K562 (cell line): ENCODE results near the gene TIPIN. TPM values are rescaled to one million over a fixed set of nuclear protein-coding genes. Genes with fewer than 3 reads are reported as not detected.

Experiments used
- ATAC-seq: fragments of 200-7000 bp; cut with Tn5 transposase; 3 replicates; pipeline ENCODE4 v1.9.1; 2020; ENCODE audit warnings: moderate library complexity
- BruUV-seq: library from RNA; stranded (reverse); fragments of 400-500 nt; replicated peaks from 2 replicates; lab custom pipeline; 2021; lab: Mats Ljungman, UMichigan
- CTCF ChIA-PET: fragments of 300-600 bp; formaldehyde crosslinking; extraction: SDS; loops from one replicate; lab custom pipeline; 2021; ENCODE audit warnings: low intra/inter-chr PET ratio; lab: Yijun Ruan, JAX
- POLR2A ChIA-PET: fragments of 300-600, 350-650 bp; sonication (Branson Sonifier 250); formaldehyde crosslinking; extraction: SDS; loops from one replicate; lab custom pipeline; 2021; ENCODE audit warnings: antibody characterized with exemption, inconsistent platforms; lab: Yijun Ruan, JAX
- DNase-seq, 4 experiments: peaks; one replicate each; pipeline versions ENCODE4 v3.0.0 to v3.0.0-alpha.2; 2011 to 2018; ENCODE audit warnings: low spot score in 3 of 4, mixed read lengths in 3 of 4; ENCODE audit errors: extremely low read depth in 1 of 4
- FAIRE-seq: peaks from 2 replicates; lab custom pipeline; 2011; peaks lifted over from hg19 to GRCh38; lab: Jason Lieb, UNC
- H2AFZ ChIP-seq: 2 replicates; pipeline ENCODE4 v1.6.0; 2011; ENCODE audit warnings: low read depth, low read length, control low read depth, inconsistent platforms
- H3K27ac ChIP-seq: fragments of 200-600 bp; 3 replicates; pipeline ENCODE4 v1.8.0; 2011; ENCODE audit warnings: low read depth, mild to moderate bottlenecking, control low read depth, inconsistent platforms, low read length, moderate library complexity, mixed read lengths; ENCODE audit errors: extremely low read depth
- H3K27me3 ChIP-seq, 2 experiments: fragments of 300-600 bp in 1 of 2; 2 replicates in 1 of 2; 3 replicates in 1 of 2; pipeline versions ENCODE4 v1.6.0 to v1.8.0; 2011; ENCODE audit warnings: inconsistent platforms in 2 of 2, low read length in 2 of 2, mild to moderate bottlenecking in 1 of 2, mixed read lengths in 1 of 2, moderate library complexity in 1 of 2; ENCODE audit not compliant: control insufficient read depth in 2 of 2, insufficient read depth in 2 of 2
- H3K36me3 ChIP-seq: fragments of 300-600 bp; 3 replicates; pipeline ENCODE4 v1.8.0; 2011; ENCODE audit warnings: mild to moderate bottlenecking, low read length, inconsistent platforms; ENCODE audit not compliant: control insufficient read depth, insufficient read depth
- H3K4me1 ChIP-seq, 2 experiments: fragments of 200-600 bp in 1 of 2; replicated peaks in 1 of 2; 2 replicates in 1 of 2; 3 replicates in 1 of 2; pipeline versions ENCODE4 v1.5.1 to v1.8.0; 2011; ENCODE audit warnings: inconsistent platforms in 2 of 2, low read length in 2 of 2, mild to moderate bottlenecking in 1 of 2, mixed read lengths in 1 of 2, moderate library complexity in 1 of 2; ENCODE audit not compliant: control insufficient read depth in 2 of 2, insufficient read depth in 2 of 2
- H3K4me2 ChIP-seq: 2 replicates; pipeline ENCODE4 v1.6.1; 2011; ENCODE audit warnings: low read length, control low read depth, inconsistent platforms, mixed read lengths; ENCODE audit not compliant: insufficient read depth
- H3K4me3 ChIP-seq: fragments of 200-600 bp; sonication (generic), shearing (Covaris generic); 2 replicates; pipeline ENCODE4 v1.5.1; 2016; ENCODE audit warnings: control low read depth, inconsistent platforms
- H3K79me2 ChIP-seq: fragments of 200-600 bp; 3 replicates; pipeline ENCODE4 v1.8.0; 2011; ENCODE audit warnings: low read length, inconsistent platforms; ENCODE audit not compliant: control insufficient read depth, insufficient read depth
- H3K9ac ChIP-seq, 2 experiments: 2 replicates each; pipeline versions ENCODE4 v1.6.0 to v1.6.1; 2011; ENCODE audit warnings: low read depth in 2 of 2, low read length in 2 of 2, control low read depth in 1 of 2, inconsistent platforms in 1 of 2, mild to moderate bottlenecking in 1 of 2, mixed read lengths in 1 of 2; ENCODE audit not compliant: insufficient read depth in 1 of 2
- H3K9me1 ChIP-seq: one replicate; pipeline ENCODE4 v1.6.0; 2011; ENCODE audit warnings: inconsistent platforms, mild to moderate bottlenecking, low read length, moderate library complexity; ENCODE audit not compliant: control insufficient read depth, insufficient read depth
- H3K9me3 ChIP-seq: replicated peaks from 2 replicates; pipeline ENCODE4 v1.5.1; 2011; ENCODE audit warnings: low read depth, low read length, inconsistent platforms; ENCODE audit not compliant: control insufficient read depth, insufficient read depth
- H4K20me1 ChIP-seq: replicated peaks from 2 replicates; pipeline ENCODE4 v1.6.1; 2011; ENCODE audit warnings: low read length, inconsistent platforms, mixed read lengths; ENCODE audit not compliant: control insufficient read depth, insufficient read depth
- BRF1 ChIP-seq: IDR thresholded peaks from 3 replicates; pipeline ENCODE4 v1.6.1; 2011; ENCODE audit warnings: borderline replicate concordance, mild to moderate bottlenecking; ENCODE audit not compliant: insufficient read length; ENCODE audit errors: extremely low read depth
- CBX8 ChIP-seq: fragments of 200-600 bp; sonication (generic); IDR thresholded peaks from 2 replicates; pipeline ENCODE4 v1.6.1; 2012; ENCODE audit warnings: borderline replicate concordance, mixed run types, low read depth, mild to moderate bottlenecking, moderate library complexity, mixed read lengths, low read length, control low read depth, inconsistent platforms; ENCODE audit not compliant: poor library complexity, severe bottlenecking; ENCODE audit errors: extremely low read depth
- CUX1 ChIP-seq: fragments of 200-800 bp; sonication (Bioruptor generic); IDR thresholded peaks from 2 replicates; pipeline ENCODE4 v1.6.1; 2016; ENCODE audit warnings: missing genetic modification characterization, missing compliant biosample characterization
- HDAC8 ChIP-seq: fragments of 450-650 bp; IDR thresholded peaks from 2 replicates; pipeline ENCODE4 v1.6.1; 2016; ENCODE audit warnings: mild to moderate bottlenecking, missing genetic modification characterization, moderate library complexity, missing compliant biosample characterization
- IRF9 ChIP-seq: fragments of 450-650 bp; IDR thresholded peaks from 2 replicates; pipeline ENCODE4 v1.6.1; 2016; ENCODE audit warnings: missing biosample characterization, missing genetic modification characterization
- MIER1 ChIP-seq: fragments of 450-650 bp; IDR thresholded peaks from 2 replicates; pipeline ENCODE4 v1.6.1; 2016; ENCODE audit warnings: antibody characterized with exemption, mild to moderate bottlenecking, low read depth
- RNF2 ChIP-seq: sonication (generic); IDR thresholded peaks from 2 replicates; pipeline ENCODE4 v1.6.1; 2016
- SREBF1 ChIP-seq: fragments of 150-350 bp; IDR thresholded peaks from 2 replicates; pipeline ENCODE4 v1.6.1; 2014; ENCODE audit warnings: antibody characterized with exemption, low read depth, low read length, borderline replicate concordance
- STAT6 ChIP-seq: sonication (generic); formaldehyde crosslinking; IDR thresholded peaks from 2 replicates; pipeline ENCODE4 v1.8.1; 2023; ENCODE audit warnings: mild to moderate bottlenecking, missing genetic modification reagents
- TOE1 ChIP-seq, 2 experiments: fragments of 450-650 bp in 1 of 2; sonication (generic) in 1 of 2; formaldehyde crosslinking in 1 of 2; IDR thresholded peaks; 2 replicates each; pipeline versions ENCODE4 v1.7.1 to v1.8.0; 2016 to 2022; ENCODE audit warnings: borderline replicate concordance in 2 of 2, mild to moderate bottlenecking in 2 of 2, antibody characterized with exemption in 1 of 2, inconsistent platforms in 1 of 2, low read depth in 1 of 2, missing genetic modification reagents in 1 of 2, moderate library complexity in 1 of 2
- WGBS: fragments of 100-300 bp; shearing (Covaris generic); methylation state at CpG from one replicate; pipeline ENCODE4 v1.1.6; 2016; ENCODE audit warnings: low coverage, mixed read lengths; ENCODE audit not compliant: insufficient coverage; ENCODE audit errors: missing lambda C conversion rate; 5-methylcytosine and 5-hydroxymethylcytosine counted together
- in situ Hi-C: fragments of 300-500 bp; cut with MboI; formaldehyde crosslinking; loops from 4 replicates; pipeline ENCODE4 v1.15.0; 2018; ENCODE audit warnings: inconsistent platforms, mixed read lengths
- intact Hi-C: fragments of 100-400 bp; cut with micrococcal nuclease; formaldehyde crosslinking; loops from 2 replicates; pipeline ENCODE4 v1.14.2; 2022
- polyA plus RNA-seq, 8 experiments: library from polyadenylated mRNA; depleted of rRNA in 4 of 8; stranded (reverse) in 5 of 8; unstranded in 3 of 8; fragments of >200 nt; fragmentation: Nextera tagmentation in 2 of 8; fragmentation: Illumina TruSeq in 1 of 8; extraction: Ambion mirVana in 2 of 8; extraction: Trizol in 1 of 8; gene quantifications; 2 replicates each; pipeline versions ENCODE4 v1.2.1 to v1.2.3, GENCODE V29; 2011 to 2014; ENCODE audit warnings: inconsistent platforms in 1 of 8, missing spikeins in 1 of 8
- total RNA-seq, 7 experiments: library from RNA; depleted of rRNA in 6 of 7; stranded (reverse); fragments of >200 nt in 6 of 7; fragmentation: Illumina TruSeq in 2 of 7; extraction: Trizol in 2 of 7; gene quantifications; 2 replicates each; pipeline versions ENCODE4 v1.2.1 to v1.2.3, GENCODE V29; 2011 to 2021; ENCODE audit warnings: low replicate concordance in 1 of 7

TIPIN gene
- total and polyA plus RNA-seq, 9 of the 15 experiments (the other 6 are each of a cell fraction or from before 2014, with no cell fraction given) = 22.9 to 61.4 (median 42.0) TPM

- Histone ChIP-seq H3K9ac (no peak overlapping the region), H3K9me3 (no peaks in the 10 kb centered on the region), H3K79me2 (no peaks in the 10 kb centered on the region), H3K4me3 (no peak overlapping the region), H3K4me1 (peaks cover 0 to 15% of the 10 kb centered on the region in 2 experiments; a peak in 3 of 5 replicates), H3K9me1 (no peaks in the 10 kb centered on the region), H3K36me3 (peaks cover 75% of the 10 kb centered on the region), H3K4me2 (no peak overlapping the region), H2AFZ (no peak overlapping the region), H3K27me3 (no peaks in the 10 kb centered on the region), H4K20me1 (no peaks in the 10 kb centered on the region), H3K27ac (no peak overlapping the region)
- 88% methylated on average over 11 of the region's 11 CpGs for WGBS
- no peak for FAIRE-seq
- no peak for DNase-seq
- no peak for ATAC-seq
- intact Hi-C loops = no loop called here
- ChIA-PET CTCF (no interaction called here), POLR2A (no interaction called here)
- BruUV-seq = no TSS peak
- in situ Hi-C loops = no loop called here
- TF ChIP-seq TOE1 (IDR thresholded peaks at IDR 0.05; ENCODE audit: borderline replicate concordance) = no peak
- no peak for TF ChIP-seq TOE1 (CRISPR knock-in tag; IDR thresholded peaks at IDR 0.05; ENCODE audit: borderline replicate concordance, low read depth)
- no peak for TF ChIP-seq CBX8
- TF ChIP-seq SREBF1 = no peak
- no peak for TF ChIP-seq CUX1 (CRISPR knock-in tag)
- TF ChIP-seq STAT6 (CRISPR knock-in tag) = no peak
- TF ChIP-seq BRF1 = no peak
- no peak for TF ChIP-seq RNF2
- TF ChIP-seq MIER1 = no peak
- TF ChIP-seq IRF9 (tag) = no peak
- TF ChIP-seq HDAC8 (tag) = no peak
Measured at GRCh38 chr15:66326051-66326450, 30.4 kb downstream of the TIPIN start.
